GM18870 (cell line): Measurements from ENCODE around the gene GPRC6A.

Experiments
- ATAC-seq: cut with Tn5 transposase; IDR thresholded peaks from one replicate; pipeline ENCODE4 v1.9.1; 2021; ENCODE audit warnings: moderate library complexity; ENCODE audit not compliant: unreplicated experiment

The GPRC6A gene

GRCh38 chr6:116783852-116784251, 45.0 kb downstream of the GPRC6A start:
- ATAC-seq: no peak

GRCh38 chr6:116779573-116780164, 49.2 kb downstream of the GPRC6A start:
- no peak for ATAC-seq

GRCh38 chr6:116773886-116774285, 55.0 kb downstream of the GPRC6A start:
- no peak for ATAC-seq

GRCh38 chr6:116772450-116772849, 56.4 kb downstream of the GPRC6A start:
- ATAC-seq: no peak

GRCh38 chr6:116767715-116768114, 61.2 kb downstream of the GPRC6A start:
- no peak for ATAC-seq

- no peak for ATAC-seq
Observed at GRCh38 chr6:116766506-116767176, 62.2 kb downstream of the GPRC6A start.

GRCh38 chr6:116764961-116765841, 63.7 kb downstream of the GPRC6A start, which contains the start of gene FAM162B:
Gene FAM162B, minus strand, starts transcription at chr6:116765719. Its CDS starts 143 bp downstream, at chr6:116765576.
- no peak for ATAC-seq

- ATAC-seq: no peak
Observed at GRCh38 chr6:116764629-116764960, 64.3 kb downstream of the GPRC6A start.

- no peak for ATAC-seq
Observed at GRCh38 chr6:116763906-116764628, 64.8 kb downstream of the GPRC6A start.

GRCh38 chr6:116763048-116763447, 65.8 kb downstream of the GPRC6A start:
- ATAC-seq: no peak

- no peak for ATAC-seq
Observed at GRCh38 chr6:116762235-116762634, 66.6 kb downstream of the GPRC6A start.

- ATAC-seq: no peak
Observed at GRCh38 chr6:116761779-116762178, 67.1 kb downstream of the GPRC6A start.

- ATAC-seq: no peak
Observed at GRCh38 chr6:116745176-116745575, 83.7 kb downstream of the GPRC6A start.
